HG02981 (cell line): ENCODE data around the gene CPE.

Experiments
- ATAC-seq: cut with Tn5 transposase; IDR thresholded peaks from one replicate; pipeline ENCODE4 v1.9.1; 2021; ENCODE audit warnings: mild to moderate bottlenecking, moderate library complexity; ENCODE audit not compliant: unreplicated experiment

The CPE gene

GRCh38 chr4:165364452-165365080 is 14.2 kb upstream of the CPE start:
- no peak for ATAC-seq

GRCh38 chr4:165367040-165367439 is 11.8 kb upstream of the CPE start:
- no peak for ATAC-seq

GRCh38 chr4:165368114-165368513 is 10.7 kb upstream of the CPE start:
- ATAC-seq = no peak

- no peak for ATAC-seq
These were observed 10.2 kb upstream of the CPE start for GRCh38 chr4:165368567-165368966.

GRCh38 chr4:165369522-165369921 is 9.3 kb upstream of the CPE start:
- ATAC-seq = no peak

GRCh38 chr4:165370530-165370929 is 8.3 kb upstream of the CPE start:
- no peak for ATAC-seq

GRCh38 chr4:165375465-165375864 is 3.3 kb upstream of the CPE start:
- no peak for ATAC-seq

GRCh38 chr4:165378398-165378744 is 437 bp upstream of the CPE start:
- no peak for ATAC-seq

GRCh38 chr4:165379678-165380064 is 863 bp downstream of the CPE start:
- ATAC-seq = no peak

GRCh38 chr4:165380805-165381204 is 2.0 kb downstream of the CPE start:
- ATAC-seq = no peak

GRCh38 chr4:165381821-165382373 is 3.1 kb downstream of the CPE start:
- ATAC-seq = no peak

- no peak for ATAC-seq
These were observed 3.8 kb downstream of the CPE start for GRCh38 chr4:165382640-165383039.

- no peak for ATAC-seq
These were observed 4.8 kb downstream of the CPE start for GRCh38 chr4:165383591-165384073.

GRCh38 chr4:165384186-165384585 is 5.4 kb downstream of the CPE start:
- ATAC-seq = no peak

- ATAC-seq = no peak
These were observed 5.8 kb downstream of the CPE start for GRCh38 chr4:165384598-165384997.

- no peak for ATAC-seq
These were observed 6.3 kb downstream of the CPE start for GRCh38 chr4:165385126-165385525.

- ATAC-seq = no peak
These were observed 7.5 kb downstream of the CPE start for GRCh38 chr4:165386328-165386727.

- ATAC-seq = no peak
These were observed 9.9 kb downstream of the CPE start for GRCh38 chr4:165388756-165389155.

- no peak for ATAC-seq
These were observed 14.2 kb downstream of the CPE start for GRCh38 chr4:165393051-165393450.

GRCh38 chr4:165393704-165394103 is 14.9 kb downstream of the CPE start:
- no peak for ATAC-seq

- ATAC-seq = no peak
These were observed 15.5 kb downstream of the CPE start for GRCh38 chr4:165394275-165394674.

GRCh38 chr4:165398570-165398969 is 19.8 kb downstream of the CPE start:
- peak; percentile 65 for ATAC-seq

- ATAC-seq = no peak
These were observed 23.6 kb downstream of the CPE start for GRCh38 chr4:165402375-165402774.
